ENCODE measurements around the gene ESPNL.

DNA sequence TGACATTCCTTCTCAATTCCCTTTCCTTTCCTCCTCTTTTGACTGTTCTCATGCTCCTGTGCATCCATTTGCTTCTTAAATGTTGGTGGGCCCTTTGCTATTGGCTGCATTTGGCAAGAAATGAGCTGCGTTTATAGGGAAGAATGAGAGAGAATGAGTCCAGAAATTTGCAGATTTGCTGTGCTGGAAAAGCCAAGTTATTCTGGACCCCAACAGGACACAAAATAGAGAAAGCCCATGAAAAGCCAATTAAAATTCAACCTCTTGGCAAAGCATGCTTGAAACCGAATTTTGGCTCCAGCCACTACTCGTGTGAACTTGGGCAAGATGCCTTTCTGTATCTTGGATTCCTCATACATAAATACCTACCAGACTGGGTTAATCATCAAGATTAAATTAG lies 40.6 kb upstream of the ESPNL start:
- TF ChIP-seq, protein P1, sequence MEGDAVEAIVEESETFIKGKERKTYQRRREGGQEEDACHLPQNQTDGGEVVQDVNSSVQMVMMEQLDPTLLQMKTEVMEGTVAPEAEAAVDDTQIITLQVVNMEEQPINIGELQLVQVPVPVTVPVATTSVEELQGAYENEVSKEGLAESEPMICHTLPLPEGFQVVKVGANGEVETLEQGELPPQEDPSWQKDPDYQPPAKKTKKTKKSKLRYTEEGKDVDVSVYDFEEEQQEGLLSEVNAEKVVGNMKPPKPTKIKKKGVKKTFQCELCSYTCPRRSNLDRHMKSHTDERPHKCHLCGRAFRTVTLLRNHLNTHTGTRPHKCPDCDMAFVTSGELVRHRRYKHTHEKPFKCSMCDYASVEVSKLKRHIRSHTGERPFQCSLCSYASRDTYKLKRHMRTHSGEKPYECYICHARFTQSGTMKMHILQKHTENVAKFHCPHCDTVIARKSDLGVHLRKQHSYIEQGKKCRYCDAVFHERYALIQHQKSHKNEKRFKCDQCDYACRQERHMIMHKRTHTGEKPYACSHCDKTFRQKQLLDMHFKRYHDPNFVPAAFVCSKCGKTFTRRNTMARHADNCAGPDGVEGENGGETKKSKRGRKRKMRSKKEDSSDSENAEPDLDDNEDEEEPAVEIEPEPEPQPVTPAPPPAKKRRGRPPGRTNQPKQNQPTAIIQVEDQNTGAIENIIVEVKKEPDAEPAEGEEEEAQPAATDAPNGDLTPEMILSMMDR (IDR thresholded peaks at IDR 0.05; ENCODE audit: borderline replicate concordance, extremely low read depth, low read length, poor library complexity, severe bottlenecking): no peak
- TF ChIP-seq EZH2 (IDR thresholded peaks at IDR 0.05; ENCODE audit: borderline replicate concordance, low read depth, low read length, severe bottlenecking): no peak

Measured in DND-41 (cell line).